ENCODE results near the gene PCDHGB5. TPM values are rescaled to one million over a fixed set of nuclear protein-coding genes. Genes with fewer than 3 reads are reported as not detected.
"Not testable (repeated sequence)": the region's sequence is repeated elsewhere in the genome, so short reads cannot be mapped to it uniquely, and the experiment has no call there.

The PCDHGB5 gene
- total and polyA plus RNA-seq, 2 donors = 1.1 to 1.6 TPM

- Histone ChIP-seq H3K27ac (ENCODE audit: low read depth in 1 of 2, low read length in 1 of 2) (no peak within 1 kb of the TSS), H3K36me3 (ENCODE audit: control insufficient read depth in 2 of 2, insufficient read depth in 2 of 2, low read length in 1 of 2) (no peaks in the 10 kb centered on the region), H3K4me3 (ENCODE audit: low read length in 2 of 2) (no peak within 1 kb of the TSS), H3K9me3 (ENCODE audit: control insufficient read depth in 2 of 2, insufficient read depth in 1 of 2, low read length in 1 of 2) (peaks cover 12 to 54% of the 10 kb centered on the region in 2 donors), H3K27me3 (ENCODE audit: control insufficient read depth in 2 of 2, insufficient read depth in 1 of 2, low read length in 1 of 2) (peaks cover 0 to 61% of the 10 kb centered on the region in 2 donors), H3K4me1 (ENCODE audit: control insufficient read depth in 2 of 2, insufficient read depth in 2 of 2, low read length in 2 of 2) (no peaks in the 10 kb centered on the region)
- peak in 1 of 9 donors; percentile 9 for DNase-seq (ENCODE audit: low read depth in 6 of 9, low spot score in 9 of 9)
- WGBS = 28% methylated on average over 27 of the region's 27 CpGs
Observed at GRCh38 chr5:141373673-141374317, 24.0 kb upstream of the PCDHGB5 start, which contains the start of gene PCDHGA6. TSS of gene PCDHGA6 (plus strand) at chr5:141373891. CDS start at chr5:141374084, 193 bp downstream.

GRCh38 chr5:141374627-141375026 is 23.1 kb upstream of the PCDHGB5 start:
- H3K4me3 ChIP-seq (ENCODE audit: low read length in 2 of 2) = no peak overlapping the region
- H3K27me3 ChIP-seq (ENCODE audit: control insufficient read depth in 2 of 2, insufficient read depth in 1 of 2, low read length in 1 of 2) = peaks cover 0 to 59% of the 10 kb centered on the region in 2 donors
- no peaks in the 10 kb centered on the region for H3K36me3 ChIP-seq (ENCODE audit: control insufficient read depth in 2 of 2, insufficient read depth in 2 of 2, low read length in 1 of 2)
- H3K27ac ChIP-seq (ENCODE audit: low read depth in 1 of 2, low read length in 1 of 2) = no peak overlapping the region
- no peaks in the 10 kb centered on the region for H3K4me1 ChIP-seq (ENCODE audit: control insufficient read depth in 2 of 2, insufficient read depth in 2 of 2, low read length in 2 of 2)
- DNase-seq (ENCODE audit: low read depth in 6 of 9, low spot score in 9 of 9) = no peak
- peaks cover 12 to 54% of the 10 kb centered on the region in 2 donors for H3K9me3 ChIP-seq (ENCODE audit: control insufficient read depth in 2 of 2, insufficient read depth in 1 of 2, low read length in 1 of 2)
- WGBS = 69% methylated on average over 14 of the region's 14 CpGs

DNA sequence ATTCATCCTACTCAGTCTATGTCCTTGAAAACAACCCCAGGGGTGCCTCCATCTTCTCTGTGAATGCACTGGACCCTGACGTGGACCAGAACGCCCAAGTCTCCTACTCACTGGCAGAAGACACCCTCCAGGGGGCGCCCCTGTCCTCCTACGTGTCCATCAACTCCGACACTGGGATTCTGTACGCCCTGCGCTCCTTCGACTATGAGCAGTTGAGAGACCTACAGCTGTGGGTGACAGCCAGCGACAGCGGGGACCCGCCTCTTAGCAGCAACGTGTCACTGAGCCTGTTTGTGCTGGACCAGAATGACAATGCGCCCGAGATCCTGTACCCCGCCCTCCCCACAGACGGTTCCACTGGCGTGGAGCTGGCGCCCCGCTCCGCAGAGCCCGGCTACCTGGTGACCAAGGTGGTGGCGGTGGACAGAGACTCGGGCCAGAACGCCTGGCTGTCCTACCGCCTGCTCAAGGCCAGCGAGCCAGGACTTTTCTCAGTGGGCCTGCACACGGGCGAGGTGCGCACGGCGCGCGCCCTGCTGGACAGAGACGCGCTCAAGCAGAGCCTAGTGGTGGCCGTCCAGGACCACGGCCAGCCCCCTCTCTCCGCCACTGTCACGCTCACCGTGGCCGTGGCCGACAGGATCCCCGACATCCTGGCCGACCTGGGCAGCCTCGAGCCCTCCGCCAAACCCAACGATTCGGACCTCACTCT is 22.1 kb upstream of the PCDHGB5 start:
- Histone ChIP-seq H3K9me3 (ENCODE audit: control insufficient read depth in 2 of 2, insufficient read depth in 1 of 2, low read length in 1 of 2) (peaks cover 12 to 47% of the 10 kb centered on the region in 2 donors), H3K27me3 (ENCODE audit: control insufficient read depth in 2 of 2, insufficient read depth in 1 of 2, low read length in 1 of 2) (peaks cover 0 to 50% of the 10 kb centered on the region in 2 donors)
- H3K27ac ChIP-seq (ENCODE audit: low read depth in 1 of 2, low read length in 1 of 2); H3K4me1 ChIP-seq (ENCODE audit: control insufficient read depth in 2 of 2, insufficient read depth in 2 of 2, low read length in 2 of 2); DNase-seq (ENCODE audit: low read depth in 6 of 9, low spot score in 9 of 9); H3K4me3 ChIP-seq (ENCODE audit: low read length in 2 of 2); H3K36me3 ChIP-seq (ENCODE audit: control insufficient read depth in 2 of 2, insufficient read depth in 2 of 2, low read length in 1 of 2): not testable (repeated sequence)
- WGBS = 62% methylated on average over 40 of the region's 48 CpGs

DNA sequence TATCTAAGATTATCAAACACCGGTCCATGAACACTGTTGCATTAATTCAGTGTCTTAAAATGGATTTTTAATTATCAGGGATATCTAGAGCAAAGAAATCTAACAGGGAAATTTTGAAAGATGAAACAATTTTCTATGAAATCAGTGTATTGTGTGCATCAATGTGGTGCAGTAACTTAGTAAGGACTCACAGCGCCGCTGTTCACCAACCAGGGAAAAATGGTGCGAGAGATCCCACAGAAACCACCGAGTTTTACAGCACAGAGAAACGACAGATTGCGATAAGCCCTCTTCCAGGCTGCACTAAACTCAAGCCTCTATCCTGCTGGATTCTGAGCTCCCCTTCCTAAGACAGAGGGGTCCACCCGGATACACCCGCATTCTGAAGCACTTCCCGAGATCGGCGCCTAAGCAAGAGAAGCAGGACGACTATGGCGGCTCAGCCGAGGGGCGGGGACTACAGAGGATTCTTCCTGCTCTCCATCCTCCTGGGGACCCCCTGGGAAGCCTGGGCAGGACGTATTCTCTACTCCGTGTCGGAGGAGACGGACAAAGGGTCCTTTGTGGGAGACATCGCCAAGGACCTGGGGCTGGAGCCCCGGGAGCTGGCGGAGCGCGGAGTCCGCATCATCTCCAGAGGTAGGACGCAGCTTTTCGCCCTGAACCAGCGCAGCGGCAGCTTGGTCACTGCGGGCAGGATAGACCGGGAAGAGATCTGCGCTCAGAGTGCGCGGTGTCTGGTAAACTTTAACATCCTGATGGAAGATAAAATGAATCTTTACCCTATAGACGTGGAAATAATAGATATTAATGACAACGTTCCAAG is 15.1 kb upstream of the PCDHGB5 start, which contains the start of gene PCDHGA7:
Gene PCDHGA7, plus strand, starts transcription at position 274 of the 826 bp plus-strand sequence. Its CDS starts 158 bp downstream, at position 432.
- Histone ChIP-seq H3K27ac (ENCODE audit: low read depth in 1 of 2, low read length in 1 of 2) (no peak within 1 kb of the TSS), H3K9me3 (ENCODE audit: control insufficient read depth in 2 of 2, insufficient read depth in 1 of 2, low read length in 1 of 2) (peaks cover 7 to 25% of the 10 kb centered on the region in 2 donors), H3K4me1 (ENCODE audit: control insufficient read depth in 2 of 2, insufficient read depth in 2 of 2, low read length in 2 of 2) (no peaks in the 10 kb centered on the region), H3K36me3 (ENCODE audit: control insufficient read depth in 2 of 2, insufficient read depth in 2 of 2, low read length in 1 of 2) (no peaks in the 10 kb centered on the region), H3K4me3 (ENCODE audit: low read length in 2 of 2) (peak within 1 kb of the TSS in 1 of 2 donors; percentile 27), H3K27me3 (ENCODE audit: control insufficient read depth in 2 of 2, insufficient read depth in 1 of 2, low read length in 1 of 2) (peaks cover 3 to 39% of the 10 kb centered on the region in 2 donors)
- 23% methylated on average over 37 of the region's 37 CpGs for WGBS
- DNase-seq (ENCODE audit: low read depth in 6 of 9, low spot score in 9 of 9) = no peak

GRCh38 chr5:141383345-141383744 is 14.4 kb upstream of the PCDHGB5 start:
- Histone ChIP-seq H3K36me3 (ENCODE audit: control insufficient read depth in 2 of 2, insufficient read depth in 2 of 2, low read length in 1 of 2) (no peaks in the 10 kb centered on the region), H3K27me3 (ENCODE audit: control insufficient read depth in 2 of 2, insufficient read depth in 1 of 2, low read length in 1 of 2) (peaks cover 3 to 42% of the 10 kb centered on the region in 2 donors), H3K9me3 (ENCODE audit: control insufficient read depth in 2 of 2, insufficient read depth in 1 of 2, low read length in 1 of 2) (peaks cover 7 to 24% of the 10 kb centered on the region in 2 donors), H3K4me1 (ENCODE audit: control insufficient read depth in 2 of 2, insufficient read depth in 2 of 2, low read length in 2 of 2) (no peaks in the 10 kb centered on the region), H3K27ac (ENCODE audit: low read depth in 1 of 2, low read length in 1 of 2) (no peak overlapping the region), H3K4me3 (ENCODE audit: low read length in 2 of 2) (no peak overlapping the region)
- DNase-seq (ENCODE audit: low read depth in 6 of 9, low spot score in 9 of 9) = no peak
- 47% methylated on average over 21 of the region's 21 CpGs for WGBS

DNA sequence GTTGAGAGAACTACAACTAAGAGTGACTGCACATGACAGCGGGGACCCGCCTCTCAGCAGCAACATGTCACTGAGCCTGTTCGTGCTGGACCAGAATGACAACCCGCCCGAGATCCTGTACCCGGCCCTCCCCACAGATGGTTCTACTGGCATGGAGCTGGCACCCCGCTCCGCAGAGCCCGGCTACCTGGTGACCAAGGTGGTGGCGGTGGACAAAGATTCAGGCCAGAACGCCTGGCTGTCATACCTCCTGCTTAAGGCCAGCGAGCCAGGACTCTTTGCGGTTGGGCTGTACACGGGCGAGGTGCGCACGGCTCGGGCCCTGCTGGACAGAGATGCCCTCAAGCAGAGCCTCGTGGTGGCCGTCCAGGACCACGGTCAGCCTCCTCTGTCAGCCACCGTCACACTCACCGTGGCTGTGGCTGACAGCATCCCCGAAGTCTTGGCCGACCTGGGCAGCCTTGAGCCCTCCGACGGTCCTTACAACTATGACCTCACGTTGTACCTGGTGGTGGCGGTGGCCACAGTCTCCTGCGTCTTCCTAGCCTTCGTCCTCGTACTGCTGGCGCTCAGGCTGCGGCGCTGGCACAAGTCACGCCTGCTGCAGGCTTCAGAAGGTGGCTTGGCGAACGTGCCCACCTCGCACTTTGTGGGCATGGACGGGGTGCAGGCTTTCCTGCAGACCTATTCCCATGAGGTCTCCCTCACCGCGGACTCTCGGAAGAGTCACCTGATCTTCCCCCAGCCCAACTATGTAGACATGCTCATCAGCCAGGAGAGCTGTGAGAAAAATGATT is 13.1 kb upstream of the PCDHGB5 start:
- DNase-seq (ENCODE audit: low read depth in 6 of 9, low spot score in 9 of 9) = no peak
- Histone ChIP-seq H3K4me1 (ENCODE audit: control insufficient read depth in 2 of 2, insufficient read depth in 2 of 2, low read length in 2 of 2) (no peaks in the 10 kb centered on the region), H3K9me3 (ENCODE audit: control insufficient read depth in 2 of 2, insufficient read depth in 1 of 2, low read length in 1 of 2) (peaks cover 8 to 34% of the 10 kb centered on the region in 2 donors), H3K36me3 (ENCODE audit: control insufficient read depth in 2 of 2, insufficient read depth in 2 of 2, low read length in 1 of 2) (no peaks in the 10 kb centered on the region), H3K4me3 (ENCODE audit: low read length in 2 of 2) (no peak overlapping the region), H3K27me3 (ENCODE audit: control insufficient read depth in 2 of 2, insufficient read depth in 1 of 2, low read length in 1 of 2) (peaks cover 3 to 55% of the 10 kb centered on the region in 2 donors), H3K27ac (ENCODE audit: low read depth in 1 of 2, low read length in 1 of 2) (no peak overlapping the region)
- 60% methylated on average over 43 of the region's 43 CpGs for WGBS

DNA sequence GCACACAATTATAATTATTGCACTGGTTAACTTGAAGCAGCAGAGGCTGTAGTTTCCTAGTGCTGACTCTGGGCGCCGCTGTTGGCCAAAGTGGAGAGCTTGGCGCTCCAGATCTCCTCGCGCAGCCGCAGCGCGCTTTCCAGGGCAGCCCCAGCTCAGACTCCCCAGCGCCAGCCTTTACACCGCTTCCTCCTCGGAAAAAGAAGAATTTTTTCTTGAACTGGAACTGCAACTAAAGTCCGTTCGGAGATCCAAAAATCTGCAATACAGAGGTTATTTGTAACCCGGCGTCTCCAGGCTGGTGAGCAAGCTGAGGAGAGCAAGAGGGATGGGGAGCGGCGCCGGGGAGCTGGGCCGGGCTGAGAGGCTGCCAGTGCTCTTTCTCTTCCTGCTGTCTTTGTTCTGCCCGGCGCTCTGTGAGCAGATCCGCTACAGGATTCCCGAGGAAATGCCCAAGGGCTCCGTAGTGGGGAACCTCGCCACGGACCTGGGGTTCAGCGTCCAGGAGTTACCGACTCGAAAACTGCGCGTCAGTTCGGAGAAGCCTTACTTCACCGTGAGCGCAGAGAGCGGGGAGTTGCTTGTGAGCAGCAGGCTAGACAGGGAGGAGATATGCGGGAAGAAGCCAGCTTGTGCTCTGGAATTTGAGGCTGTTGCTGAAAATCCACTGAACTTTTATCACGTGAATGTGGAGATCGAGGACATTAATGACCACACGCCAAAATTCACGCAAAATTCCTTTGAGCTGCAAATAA is 10.0 kb upstream of the PCDHGB5 start, which contains the start of gene PCDHGB4:
Gene PCDHGB4, plus strand, starts transcription at position 142 of the 755 bp plus-strand sequence. Its CDS starts 187 bp downstream, at position 329.
- H3K4me3 ChIP-seq (ENCODE audit: low read length in 2 of 2); H3K36me3 ChIP-seq (ENCODE audit: control insufficient read depth in 2 of 2, insufficient read depth in 2 of 2, low read length in 1 of 2); H3K27ac ChIP-seq (ENCODE audit: low read depth in 1 of 2, low read length in 1 of 2); H3K4me1 ChIP-seq (ENCODE audit: control insufficient read depth in 2 of 2, insufficient read depth in 2 of 2, low read length in 2 of 2): not testable (repeated sequence)
- peak in 1 of 9 donors; percentile 16 for DNase-seq (ENCODE audit: low read depth in 6 of 9, low spot score in 9 of 9)
- peaks cover 3 to 63% of the 10 kb centered on the region in 2 donors for H3K27me3 ChIP-seq (ENCODE audit: control insufficient read depth in 2 of 2, insufficient read depth in 1 of 2, low read length in 1 of 2)
- H3K9me3 ChIP-seq (ENCODE audit: control insufficient read depth in 2 of 2, insufficient read depth in 1 of 2, low read length in 1 of 2) = peaks cover 10 to 38% of the 10 kb centered on the region in 2 donors
- 23% methylated on average over 22 of the region's 40 CpGs for WGBS

DNA sequence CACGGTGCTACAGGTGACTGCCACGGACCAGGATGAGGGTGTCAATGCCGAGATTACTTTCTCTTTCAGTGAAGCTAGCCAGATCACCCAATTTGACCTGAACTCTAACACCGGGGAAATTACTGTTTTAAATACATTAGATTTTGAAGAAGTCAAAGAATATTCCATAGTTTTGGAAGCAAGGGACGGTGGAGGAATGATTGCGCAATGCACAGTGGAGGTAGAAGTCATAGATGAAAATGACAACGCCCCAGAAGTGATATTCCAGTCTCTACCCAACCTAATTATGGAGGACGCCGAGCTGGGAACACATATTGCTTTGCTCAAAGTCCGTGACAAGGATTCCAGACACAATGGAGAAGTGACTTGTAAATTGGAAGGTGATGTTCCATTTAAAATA is 9.1 kb upstream of the PCDHGB5 start:
- no peak for DNase-seq (ENCODE audit: low read depth in 6 of 9, low spot score in 9 of 9)
- no peak overlapping the region for H3K27ac ChIP-seq (ENCODE audit: low read depth in 1 of 2, low read length in 1 of 2)
- H3K36me3 ChIP-seq (ENCODE audit: control insufficient read depth in 2 of 2, insufficient read depth in 2 of 2, low read length in 1 of 2) = no peaks in the 10 kb centered on the region
- peaks cover 1 to 63% of the 10 kb centered on the region in 2 donors for H3K27me3 ChIP-seq (ENCODE audit: control insufficient read depth in 2 of 2, insufficient read depth in 1 of 2, low read length in 1 of 2)
- no peaks in the 10 kb centered on the region for H3K4me1 ChIP-seq (ENCODE audit: control insufficient read depth in 2 of 2, insufficient read depth in 2 of 2, low read length in 2 of 2)
- no peak overlapping the region for H3K4me3 ChIP-seq (ENCODE audit: low read length in 2 of 2)
- peaks cover 6 to 38% of the 10 kb centered on the region in 2 donors for H3K9me3 ChIP-seq (ENCODE audit: control insufficient read depth in 2 of 2, insufficient read depth in 1 of 2, low read length in 1 of 2)
- WGBS = 57% methylated on average over 10 of the region's 10 CpGs

Measured in thymus (tissue), 11 donors.